ENCODE results near the gene TMEM119.

- TF ChIP-seq ADNP (tag; IDR thresholded peaks at IDR 0.05) (no peak), MTA2 (IDR thresholded peaks at IDR 0.05; ENCODE audit: low read depth) (no peak), MAX (CRISPR knock-in tag; IDR thresholded peaks at IDR 0.05) (no peak), CTCF (IDR thresholded peaks at IDR 0.05 in 2 of 3, conservative IDR thresholded peaks at IDR 0.05 in 1 of 3; ENCODE audit: insufficient read depth in 2 of 3, low read depth in 1 of 3, low read length in 3 of 3) (no peak), SMC3 (conservative IDR thresholded peaks at IDR 0.05; ENCODE audit: insufficient read depth, low read depth, low read length) (no peak), TGIF2 (CRISPR knock-in tag; IDR thresholded peaks at IDR 0.05) (no peak), SMAD1 (IDR thresholded peaks at IDR 0.05; ENCODE audit: low read depth, low read length, partially characterized antibody) (no peak), ZNF644 (tag; IDR thresholded peaks at IDR 0.05; ENCODE audit: low read depth) (no peak), PCBP1 (IDR thresholded peaks at IDR 0.05; ENCODE audit: low read depth, low read length, poor library complexity, severe bottlenecking) (no peak), ZNF707 (CRISPR knock-in tag; conservative IDR thresholded peaks at IDR 0.05) (no peak), NUFIP1 (IDR thresholded peaks at IDR 0.05; ENCODE audit: partially characterized antibody) (no peak), JUNB (CRISPR knock-in tag; conservative IDR thresholded peaks at IDR 0.05) (no peak)
These were observed 37.6 kb downstream of the TMEM119 start for GRCh38 chr12:108560321-108560721.
